IMR-90 (cell line): ENCODE results near the gene ANKRD42. TPM values are rescaled to one million over a fixed set of nuclear protein-coding genes. Genes with fewer than 3 reads are reported as not detected.
A peak's percentile ranks its signal among the peaks of the same experiment; 100 is the strongest.

Experiments
- ATAC-seq: fragments of 200-7000 bp; cut with Tn5 transposase; 2 replicates; pipeline ENCODE4 v1.9.1; 2020; ENCODE audit warnings: low read depth, mild to moderate bottlenecking, moderate library complexity
- BruUV-seq: library from RNA; stranded (reverse); fragments of 400-500 nt; replicated peaks from 2 replicates; lab custom pipeline; 2021; lab: Mats Ljungman, UMichigan
- CTCF ChIA-PET: fragments of 300-600 bp; formaldehyde crosslinking; extraction: SDS; loops from one replicate; lab custom pipeline; 2021; ENCODE audit warnings: antibody characterized with exemption; lab: Yijun Ruan, JAX
- POLR2A ChIA-PET: fragments of 300-600 bp; sonication (Branson Sonifier 250); formaldehyde crosslinking; loops from one replicate; lab custom pipeline; 2022; ENCODE audit warnings: antibody characterized with exemption; ENCODE audit not compliant: unreplicated experiment; lab: Charles Lee
- DNase-seq: peaks from one replicate; pipeline ENCODE4 v3.0.0; 2013
- H2AFZ ChIP-seq: replicated peaks from 2 replicates; pipeline ENCODE3; 2013; ENCODE audit warnings: low read length, mild to moderate bottlenecking; ENCODE audit not compliant: poor library complexity
- H2AK5ac ChIP-seq: 2 replicates; pipeline ENCODE4 v1.6.1; 2013; ENCODE audit warnings: low read depth, low read length, inconsistent platforms
- H2AK9ac ChIP-seq: replicated peaks from 2 replicates; pipeline ENCODE3; 2013; ENCODE audit warnings: mild to moderate bottlenecking, low read depth, low read length, moderate library complexity; ENCODE audit not compliant: poor library complexity
- H2BK120ac ChIP-seq: 2 replicates; pipeline ENCODE4 v1.6.1; 2013; ENCODE audit warnings: low read depth, low read length, inconsistent platforms
- H2BK15ac ChIP-seq: 3 replicates; pipeline ENCODE4 v1.6.1; 2013; ENCODE audit warnings: low read depth, low read length, inconsistent platforms
- H2BK20ac ChIP-seq: 2 replicates; pipeline ENCODE4 v1.6.1; 2013; ENCODE audit warnings: low read depth, mild to moderate bottlenecking, inconsistent platforms, low read length, moderate library complexity
- H2BK5ac ChIP-seq: 2 replicates; pipeline ENCODE4 v1.6.1; 2013; ENCODE audit warnings: mild to moderate bottlenecking, low read depth, low read length, inconsistent platforms; ENCODE audit not compliant: poor library complexity, severe bottlenecking
- H3K14ac ChIP-seq: replicated peaks from 2 replicates; pipeline ENCODE4 v1.6.1; 2013; ENCODE audit warnings: low read depth, low read length, inconsistent platforms
- H3K18ac ChIP-seq: 2 replicates; pipeline ENCODE4 v1.6.1; 2013; ENCODE audit warnings: low read depth, low read length, control low read depth
- H3K23ac ChIP-seq: 2 replicates; pipeline ENCODE4 v1.6.1; 2013; ENCODE audit warnings: low read depth, low read length, inconsistent platforms
- H3K27ac ChIP-seq: 2 replicates; pipeline ENCODE4 v1.5.1; 2013; ENCODE audit warnings: mild to moderate bottlenecking, control low read depth, low read length; ENCODE audit not compliant: insufficient read depth
- H3K27me3 ChIP-seq: 2 replicates; pipeline ENCODE4 v1.6.1; 2013; ENCODE audit warnings: low read length; ENCODE audit not compliant: control insufficient read depth, insufficient read depth
- H3K36me3 ChIP-seq: 2 replicates; pipeline ENCODE4 v1.6.1; 2013; ENCODE audit warnings: low read length, mixed read lengths; ENCODE audit not compliant: control insufficient read depth, insufficient read depth
- H3K4ac ChIP-seq: 2 replicates; pipeline ENCODE4 v1.6.1; 2013; ENCODE audit warnings: low read depth, low read length, inconsistent platforms
- H3K4me1 ChIP-seq: 2 replicates; pipeline ENCODE4 v1.6.1; 2013; ENCODE audit warnings: low read length, mixed read lengths; ENCODE audit not compliant: control insufficient read depth, insufficient read depth
- H3K4me2 ChIP-seq: 2 replicates; pipeline ENCODE4 v1.6.1; 2013; ENCODE audit warnings: low read depth, mild to moderate bottlenecking, control low read depth, low read length, moderate library complexity
- H3K4me3 ChIP-seq: 2 replicates; pipeline ENCODE4 v1.5.1; 2013; ENCODE audit warnings: low read depth, mild to moderate bottlenecking, control low read depth, low read length, moderate library complexity; ENCODE audit not compliant: insufficient read depth
- H3K56ac ChIP-seq: 2 replicates; pipeline ENCODE4 v1.6.1; 2013; ENCODE audit warnings: low read length, inconsistent platforms; ENCODE audit not compliant: insufficient read depth; ENCODE audit errors: extremely low read depth
- H3K79me1 ChIP-seq, 2 experiments: 2 replicates each; pipeline ENCODE4 v1.6.1; 2013; ENCODE audit warnings: low read length in 2 of 2, inconsistent platforms in 1 of 2, low read depth in 1 of 2
- H3K9ac ChIP-seq: 2 replicates; pipeline ENCODE4 v1.6.1; 2013; ENCODE audit warnings: low read depth, low read length, control low read depth
- H3K9me1 ChIP-seq: 2 replicates; pipeline ENCODE4 v1.6.1; 2013; ENCODE audit warnings: low read length, inconsistent platforms; ENCODE audit not compliant: insufficient read depth
- H3K9me3 ChIP-seq: 2 replicates; pipeline ENCODE4 v1.6.1; 2013; ENCODE audit warnings: low read length; ENCODE audit not compliant: control insufficient read depth, insufficient read depth
- H4K20me1 ChIP-seq: 2 replicates; pipeline ENCODE4 v1.6.1; 2013; ENCODE audit warnings: low read length, inconsistent platforms; ENCODE audit not compliant: insufficient read depth
- H4K5ac ChIP-seq: 2 replicates; pipeline ENCODE4 v1.6.1; 2013; ENCODE audit warnings: mild to moderate bottlenecking, low read depth, low read length, control low read depth
- H4K8ac ChIP-seq, 2 experiments: 2 replicates each; pipeline ENCODE4 v1.6.1; 2013; ENCODE audit warnings: low read depth in 2 of 2, low read length in 2 of 2, control low read depth in 1 of 2, inconsistent platforms in 1 of 2
- H4K91ac ChIP-seq: 2 replicates; pipeline ENCODE4 v1.6.1; 2013; ENCODE audit warnings: low read depth, low read length, inconsistent platforms; ENCODE audit not compliant: insufficient read depth
- BHLHE40 ChIP-seq: fragments of 150-350 bp; IDR thresholded peaks from 2 replicates; pipeline ENCODE4 v1.6.1; 2016; ENCODE audit warnings: mild to moderate bottlenecking, low read depth, low read length
- CEBPB ChIP-seq: IDR thresholded peaks from 2 replicates; pipeline ENCODE4 v1.6.1; 2012; ENCODE audit warnings: low read depth, low read length, improper control_type of control experiment
- CHD1 ChIP-seq: IDR thresholded peaks from 2 replicates; pipeline ENCODE4 v1.6.1; 2012; ENCODE audit warnings: low read depth, low read length, improper control_type of control experiment
- FOS ChIP-seq: fragments of 150-350 bp; IDR thresholded peaks from 2 replicates; pipeline ENCODE4 v1.6.1; 2016; ENCODE audit warnings: low read depth, low read length
- MAFK ChIP-seq: IDR thresholded peaks from 2 replicates; pipeline ENCODE4 v1.6.1; 2012; ENCODE audit warnings: low read depth, low read length, improper control_type of control experiment
- MAZ ChIP-seq: IDR thresholded peaks from 2 replicates; pipeline ENCODE4 v1.6.1; 2012; ENCODE audit warnings: low read depth, mild to moderate bottlenecking, low read length, improper control_type of control experiment, moderate library complexity, borderline replicate concordance
- NFE2L2 ChIP-seq: fragments of 150-350 bp; IDR thresholded peaks from 2 replicates; pipeline ENCODE4 v1.6.1; 2016; ENCODE audit warnings: low read depth, mild to moderate bottlenecking, low read length
- POLR2A ChIP-seq: IDR thresholded peaks from 2 replicates; pipeline ENCODE4 v1.6.1; 2012; ENCODE audit warnings: mild to moderate bottlenecking, low read depth, low read length
- RAD21 ChIP-seq: IDR thresholded peaks from 2 replicates; pipeline ENCODE4 v1.6.1; 2012; ENCODE audit warnings: low read length, improper control_type of control experiment
- RCOR1 ChIP-seq: IDR thresholded peaks from 2 replicates; pipeline ENCODE4 v1.6.1; 2012; ENCODE audit warnings: mild to moderate bottlenecking, low read length, improper control_type of control experiment; ENCODE audit not compliant: insufficient replicate concordance
- RFX5 ChIP-seq: IDR thresholded peaks from 2 replicates; pipeline ENCODE4 v1.8.0; 2012; ENCODE audit warnings: low read depth, mild to moderate bottlenecking, low read length, moderate library complexity
- SMC3 ChIP-seq: fragments of 150-350 bp; IDR thresholded peaks from 2 replicates; pipeline ENCODE4 v1.6.1; 2016; ENCODE audit warnings: low read depth, mild to moderate bottlenecking, antibody characterized with exemption, low read length, moderate library complexity
- WGBS, 2 experiments: methylation state at CpG; one replicate each; pipeline versions ENCODE4 v1.1.5 to v1.1.7; 2013; ENCODE audit warnings: missing lambda C conversion rate in 2 of 2; ENCODE audit not compliant: insufficient read length in 1 of 2; ENCODE audit errors: extremely low coverage in 2 of 2; 5-methylcytosine and 5-hydroxymethylcytosine counted together
- dilution Hi-C: fragments of 300-500 bp; cut with HindIII; formaldehyde crosslinking; loops from one replicate; pipeline ENCODE4 v1.14.3; 2018; ENCODE audit warnings: low sequenced_read_pairs; ENCODE audit not compliant: unreplicated experiment
- in situ Hi-C: fragments of 300-500 bp; cut with MboI; formaldehyde crosslinking; loops from 3 replicates; pipeline ENCODE4 v1.14.3; 2019; ENCODE audit warnings: low sequenced_read_pairs, inconsistent platforms, mixed read lengths
- intact Hi-C: fragments of 100-400 bp; cut with micrococcal nuclease; formaldehyde crosslinking; loops from 2 replicates; pipeline ENCODE4 v1.10.0; 2022
- polyA plus RNA-seq, 3 experiments: library from polyadenylated mRNA; depleted of rRNA; stranded (reverse); fragments of >200 nt; gene quantifications; 2 replicates each; pipeline ENCODE4 v1.2.3, GENCODE V29; 2012; ENCODE audit warnings: low replicate concordance in 1 of 3
- total RNA-seq: library from RNA; depleted of rRNA; stranded (reverse); fragments of >200 nt; gene quantifications from 2 replicates; pipeline ENCODE4 v1.2.3, GENCODE V29; 2012
- TF ChIP-seq, protein P1 (sequence below): conservative IDR thresholded peaks from 2 replicates; pipeline ENCODE4 v1.5.1; 2012; ENCODE audit warnings: mild to moderate bottlenecking, low read depth, low read length, improper control_type of control experiment
- TF ChIP-seq, protein P2 (sequence below): fragments of 150-350 bp; IDR thresholded peaks from 2 replicates; pipeline ENCODE4 v1.6.1; 2016; ENCODE audit warnings: low read depth, mild to moderate bottlenecking, low read length, moderate library complexity, borderline replicate concordance
- TF ChIP-seq, protein P3 (sequence below): fragments of 150-350 bp; IDR thresholded peaks from 2 replicates; pipeline ENCODE4 v1.6.1; 2017; ENCODE audit warnings: mild to moderate bottlenecking, antibody characterized with exemption, low read length, low read depth

Gene ANKRD42
- total and polyA plus RNA-seq, 2 of the 4 experiments (the other 2 are of a cell fraction) = 5.2 to 5.6 TPM

DNA sequence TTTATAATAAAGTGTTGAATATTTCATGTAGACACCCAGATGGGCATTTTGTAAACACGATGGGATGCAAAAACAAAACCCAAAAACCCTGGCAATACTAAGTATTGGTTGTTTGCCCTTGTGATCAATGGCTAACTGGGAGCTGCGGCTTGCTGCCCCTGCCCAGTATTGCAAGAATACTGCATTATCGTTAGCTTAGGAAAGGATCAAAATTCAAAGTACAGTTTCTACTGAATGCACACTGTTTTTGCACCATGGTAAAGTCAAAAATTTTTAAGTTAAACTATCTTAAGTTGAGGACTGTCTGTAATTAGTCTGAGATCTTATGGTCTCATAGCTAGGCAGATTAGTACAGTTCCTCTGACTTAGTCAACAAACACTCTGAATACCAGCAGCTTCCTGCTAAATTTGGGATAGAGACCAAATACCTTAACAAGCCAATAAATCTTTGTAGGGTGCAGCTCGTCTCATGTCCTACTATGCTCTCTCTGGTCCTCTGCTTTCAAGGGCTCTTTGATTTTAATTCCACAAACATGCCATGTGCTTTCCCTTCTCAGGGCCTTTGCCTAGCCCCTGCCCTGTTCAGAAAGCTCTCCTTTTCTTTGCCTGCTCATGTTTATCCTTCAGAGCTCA, 88.7 kb downstream of the ANKRD42 start:
- intact Hi-C loops = loop anchor here (5.0 to 10.0 kb wide), 3 partner anchors 85 to 293 kb away; partner anchors contain the start of gene RAB30
- POLR2A ChIA-PET = no interaction called here
- Histone ChIP-seq H3K4me3 (no peak overlapping the region), H3K4ac (no peak overlapping the region), H3K9me3 (no peaks in the 10 kb centered on the region), H3K27ac (peak overlapping the region; percentile 55; the same call in 1 of the 2 replicates), H3K27me3 (no peaks in the 10 kb centered on the region), H4K20me1 (0 out of 2 replicates have a peak, but pooled peaks cover 3% of the 10 kb centered on the region), H2AK9ac (no peak overlapping the region), H4K5ac (no peak overlapping the region), H2AFZ (no peak overlapping the region), H3K23ac (0 out of 2 replicates have a peak overlapping the region, but pooled peaks have one; percentile 68), H4K8ac (no peak overlapping the region), H2BK120ac (no peak overlapping the region), H4K91ac (no peak overlapping the region), H2BK20ac (no peak overlapping the region), H3K4me1 (peaks cover 4% of the 10 kb centered on the region), H3K56ac (no peak overlapping the region), H2AK5ac (no peak overlapping the region), H2BK15ac (no peak overlapping the region), H3K14ac (no peak overlapping the region), H3K18ac (no peak overlapping the region), H3K9ac (peak overlapping the region; percentile 42; the same call in 1 of the 2 replicates), H2BK5ac (peak overlapping the region; percentile 15), H3K36me3 (peaks cover 2% of the 10 kb centered on the region; the same call in 1 of the 2 replicates), H3K4me2 (peak overlapping the region; percentile 79), H3K79me1 (peaks cover 19 to 44% of the 10 kb centered on the region in 2 experiments), H3K9me1 (peaks cover 3% of the 10 kb centered on the region; the same call in 1 of the 2 replicates)
- in situ Hi-C loops = no loop called here
- no CpG with 5 or more reads among the region's 4 CpGs for WGBS, 2 experiments
- BruUV-seq = no TSS peak
- dilution Hi-C loops = no loop called here
- ATAC-seq = no peak
- CTCF ChIA-PET = interaction anchor here (0.8 to 1.7 kb wide), 2 partner anchors 11 to 382 kb away, joined by 3 to 7 read pairs; partner anchors contain the start of gene PRCP
- DNase-seq = peak; percentile 8
- TF ChIP-seq SMC3 (no peak), BHLHE40 (no peak), RAD21 (no peak), NFE2L2 (no peak), MAZ (no peak), POLR2A (no peak), CHD1 (no peak), CEBPB (no peak), RFX5 (no peak), MAFK (no peak), RCOR1 (no peak), FOS (no peak)
- TF ChIP-seq, protein P1, sequence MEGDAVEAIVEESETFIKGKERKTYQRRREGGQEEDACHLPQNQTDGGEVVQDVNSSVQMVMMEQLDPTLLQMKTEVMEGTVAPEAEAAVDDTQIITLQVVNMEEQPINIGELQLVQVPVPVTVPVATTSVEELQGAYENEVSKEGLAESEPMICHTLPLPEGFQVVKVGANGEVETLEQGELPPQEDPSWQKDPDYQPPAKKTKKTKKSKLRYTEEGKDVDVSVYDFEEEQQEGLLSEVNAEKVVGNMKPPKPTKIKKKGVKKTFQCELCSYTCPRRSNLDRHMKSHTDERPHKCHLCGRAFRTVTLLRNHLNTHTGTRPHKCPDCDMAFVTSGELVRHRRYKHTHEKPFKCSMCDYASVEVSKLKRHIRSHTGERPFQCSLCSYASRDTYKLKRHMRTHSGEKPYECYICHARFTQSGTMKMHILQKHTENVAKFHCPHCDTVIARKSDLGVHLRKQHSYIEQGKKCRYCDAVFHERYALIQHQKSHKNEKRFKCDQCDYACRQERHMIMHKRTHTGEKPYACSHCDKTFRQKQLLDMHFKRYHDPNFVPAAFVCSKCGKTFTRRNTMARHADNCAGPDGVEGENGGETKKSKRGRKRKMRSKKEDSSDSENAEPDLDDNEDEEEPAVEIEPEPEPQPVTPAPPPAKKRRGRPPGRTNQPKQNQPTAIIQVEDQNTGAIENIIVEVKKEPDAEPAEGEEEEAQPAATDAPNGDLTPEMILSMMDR = no peak
- TF ChIP-seq, protein P2, sequence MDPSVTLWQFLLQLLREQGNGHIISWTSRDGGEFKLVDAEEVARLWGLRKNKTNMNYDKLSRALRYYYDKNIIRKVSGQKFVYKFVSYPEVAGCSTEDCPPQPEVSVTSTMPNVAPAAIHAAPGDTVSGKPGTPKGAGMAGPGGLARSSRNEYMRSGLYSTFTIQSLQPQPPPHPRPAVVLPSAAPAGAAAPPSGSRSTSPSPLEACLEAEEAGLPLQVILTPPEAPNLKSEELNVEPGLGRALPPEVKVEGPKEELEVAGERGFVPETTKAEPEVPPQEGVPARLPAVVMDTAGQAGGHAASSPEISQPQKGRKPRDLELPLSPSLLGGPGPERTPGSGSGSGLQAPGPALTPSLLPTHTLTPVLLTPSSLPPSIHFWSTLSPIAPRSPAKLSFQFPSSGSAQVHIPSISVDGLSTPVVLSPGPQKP = no peak
- TF ChIP-seq, protein P3, sequence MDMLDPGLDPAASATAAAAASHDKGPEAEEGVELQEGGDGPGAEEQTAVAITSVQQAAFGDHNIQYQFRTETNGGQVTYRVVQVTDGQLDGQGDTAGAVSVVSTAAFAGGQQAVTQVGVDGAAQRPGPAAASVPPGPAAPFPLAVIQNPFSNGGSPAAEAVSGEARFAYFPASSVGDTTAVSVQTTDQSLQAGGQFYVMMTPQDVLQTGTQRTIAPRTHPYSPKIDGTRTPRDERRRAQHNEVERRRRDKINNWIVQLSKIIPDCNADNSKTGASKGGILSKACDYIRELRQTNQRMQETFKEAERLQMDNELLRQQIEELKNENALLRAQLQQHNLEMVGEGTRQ = no peak
